ENCODE data around the gene MGAT1.

The MGAT1 gene

GRCh38 chr5:180815293-180815917 is 12.8 kb upstream of the MGAT1 start:
- peak overlapping the region; percentile 94 for H3K27ac ChIP-seq (ENCODE audit: low read depth, low read length)
- peaks cover 19 to 75% (median 53%) of the 10 kb centered on the region in 5 donors for H3K4me1 ChIP-seq (ENCODE audit: control insufficient read depth in 5 of 5, insufficient read depth in 5 of 5, low read length in 5 of 5)
- H3K4me3 ChIP-seq (ENCODE audit: low read depth in 1 of 5, low read length in 5 of 5) = peak overlapping the region; percentile 59 to 88 (median 75)
- H3K27me3 ChIP-seq (ENCODE audit: control insufficient read depth in 5 of 5, insufficient read depth in 4 of 5, low read length in 5 of 5) = no peaks in the 10 kb centered on the region
- peak overlapping the region; percentile 44 to 73 (median 64) for H3K9ac ChIP-seq (ENCODE audit: low read length in 5 of 5)
- H3K9me3 ChIP-seq (ENCODE audit: control insufficient read depth in 5 of 5, low read length in 5 of 5) = no peaks in the 10 kb centered on the region
- H3K36me3 ChIP-seq (ENCODE audit: control insufficient read depth in 5 of 5, insufficient read depth in 5 of 5, low read length in 5 of 5) = no peaks in the 10 kb centered on the region

DNA sequence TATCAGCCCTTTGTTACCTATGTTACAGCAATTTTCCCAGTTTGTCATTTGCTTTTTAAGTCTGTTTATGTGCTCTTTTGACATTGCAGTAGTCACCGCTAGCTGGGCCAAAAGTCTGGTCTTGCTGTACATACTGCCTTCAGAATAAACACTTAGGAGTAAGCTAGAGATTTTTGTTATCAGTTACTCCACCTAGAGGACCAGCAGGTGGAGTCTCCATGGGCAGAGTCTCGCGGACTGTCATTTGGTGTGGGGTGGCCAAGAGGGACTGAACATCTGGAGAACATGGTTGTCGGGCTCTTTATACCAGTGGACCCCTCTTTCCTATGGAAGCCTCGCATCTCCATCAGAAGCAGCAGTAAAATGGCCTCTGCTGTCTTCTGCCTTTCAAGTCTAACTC is 10.8 kb upstream of the MGAT1 start:
- Histone ChIP-seq H3K4me3 (ENCODE audit: low read depth in 1 of 5, low read length in 5 of 5) (peak overlapping the region; percentile 58 to 88 (median 75)), H3K4me1 (ENCODE audit: control insufficient read depth in 5 of 5, insufficient read depth in 5 of 5, low read length in 5 of 5) (peaks cover 13 to 76% (median 54%) of the 10 kb centered on the region in 5 donors)

GRCh38 chr5:180811623-180812124 is 9.1 kb upstream of the MGAT1 start:
- Histone ChIP-seq H3K27me3 (ENCODE audit: control insufficient read depth in 5 of 5, insufficient read depth in 4 of 5, low read length in 5 of 5) (no peaks in the 10 kb centered on the region), H3K4me1 (ENCODE audit: control insufficient read depth in 5 of 5, insufficient read depth in 5 of 5, low read length in 5 of 5) (peaks cover 11 to 76% (median 54%) of the 10 kb centered on the region in 5 donors), H3K9ac (ENCODE audit: low read length in 5 of 5) (peak overlapping the region; percentile 66 to 94 (median 87)), H3K4me3 (ENCODE audit: low read depth in 1 of 5, low read length in 5 of 5) (peak overlapping the region; percentile 75 to 88 (median 83)), H3K27ac (ENCODE audit: low read depth, low read length) (peak overlapping the region; percentile 98), H3K36me3 (ENCODE audit: control insufficient read depth in 5 of 5, insufficient read depth in 5 of 5, low read length in 5 of 5) (peaks cover 0 to 19% (median 4%) of the 10 kb centered on the region in 5 donors), H3K9me3 (ENCODE audit: control insufficient read depth in 5 of 5, low read length in 5 of 5) (no peaks in the 10 kb centered on the region)

More for the DNA sequence above, 10.8 kb upstream of the MGAT1 start:
- H3K9ac ChIP-seq (ENCODE audit: low read length in 5 of 5) = peak overlapping the region; percentile 32 to 77 (median 67)
- H3K36me3 ChIP-seq (ENCODE audit: control insufficient read depth in 5 of 5, insufficient read depth in 5 of 5, low read length in 5 of 5) = peaks cover 0 to 1% (median 0%) of the 10 kb centered on the region in 5 donors
- no peaks in the 10 kb centered on the region for H3K27me3 ChIP-seq (ENCODE audit: control insufficient read depth in 5 of 5, insufficient read depth in 4 of 5, low read length in 5 of 5)
- peak overlapping the region; percentile 94 for H3K27ac ChIP-seq (ENCODE audit: low read depth, low read length)
- no peaks in the 10 kb centered on the region for H3K9me3 ChIP-seq (ENCODE audit: control insufficient read depth in 5 of 5, low read length in 5 of 5)

DNA sequence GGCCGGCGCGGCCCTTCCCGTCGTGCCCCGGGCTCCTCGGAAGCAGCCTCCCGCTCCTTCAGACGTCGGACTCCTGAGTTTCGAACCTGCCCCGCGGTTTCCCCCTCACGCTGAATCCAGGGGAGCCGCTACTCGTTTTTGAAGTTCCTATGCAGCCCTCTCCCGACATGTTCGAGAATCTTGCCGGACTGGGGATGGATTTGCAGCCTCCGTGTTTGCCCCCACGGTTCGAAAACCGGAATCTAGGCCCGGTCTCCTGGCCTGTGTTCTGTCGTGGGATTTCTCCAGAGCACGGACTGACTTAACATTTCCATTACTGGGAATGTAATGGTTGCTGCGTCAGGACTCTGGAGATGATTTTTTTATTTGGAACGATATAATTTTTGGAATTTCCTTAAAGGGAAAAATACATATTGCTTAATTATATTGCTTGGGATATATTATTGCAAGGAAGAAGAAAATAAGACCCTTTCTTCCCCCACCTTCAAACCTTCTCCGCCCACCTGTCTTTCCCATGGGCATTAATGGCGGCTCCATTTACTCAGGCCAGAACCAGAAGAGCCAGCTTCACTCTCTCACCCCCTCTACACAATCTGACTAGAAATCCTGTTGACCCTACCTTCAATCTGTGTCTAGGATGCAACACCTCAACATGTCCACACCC is 8.5 kb upstream of the MGAT1 start:
- no peaks in the 10 kb centered on the region for H3K27me3 ChIP-seq (ENCODE audit: control insufficient read depth in 5 of 5, insufficient read depth in 4 of 5, low read length in 5 of 5)
- H3K4me3 ChIP-seq (ENCODE audit: low read depth in 1 of 5, low read length in 5 of 5) = peak overlapping the region; percentile 75 to 88 (median 83)
- H3K4me1 ChIP-seq (ENCODE audit: control insufficient read depth in 5 of 5, insufficient read depth in 5 of 5, low read length in 5 of 5) = peaks cover 16 to 76% (median 55%) of the 10 kb centered on the region in 5 donors
- H3K9me3 ChIP-seq (ENCODE audit: control insufficient read depth in 5 of 5, low read length in 5 of 5) = no peaks in the 10 kb centered on the region
- H3K36me3 ChIP-seq (ENCODE audit: control insufficient read depth in 5 of 5, insufficient read depth in 5 of 5, low read length in 5 of 5) = peaks cover 0 to 24% (median 5%) of the 10 kb centered on the region in 5 donors
- H3K27ac ChIP-seq (ENCODE audit: low read depth, low read length) = peak overlapping the region; percentile 98
- H3K9ac ChIP-seq (ENCODE audit: low read length in 5 of 5) = peak overlapping the region; percentile 66 to 94 (median 87)

DNA sequence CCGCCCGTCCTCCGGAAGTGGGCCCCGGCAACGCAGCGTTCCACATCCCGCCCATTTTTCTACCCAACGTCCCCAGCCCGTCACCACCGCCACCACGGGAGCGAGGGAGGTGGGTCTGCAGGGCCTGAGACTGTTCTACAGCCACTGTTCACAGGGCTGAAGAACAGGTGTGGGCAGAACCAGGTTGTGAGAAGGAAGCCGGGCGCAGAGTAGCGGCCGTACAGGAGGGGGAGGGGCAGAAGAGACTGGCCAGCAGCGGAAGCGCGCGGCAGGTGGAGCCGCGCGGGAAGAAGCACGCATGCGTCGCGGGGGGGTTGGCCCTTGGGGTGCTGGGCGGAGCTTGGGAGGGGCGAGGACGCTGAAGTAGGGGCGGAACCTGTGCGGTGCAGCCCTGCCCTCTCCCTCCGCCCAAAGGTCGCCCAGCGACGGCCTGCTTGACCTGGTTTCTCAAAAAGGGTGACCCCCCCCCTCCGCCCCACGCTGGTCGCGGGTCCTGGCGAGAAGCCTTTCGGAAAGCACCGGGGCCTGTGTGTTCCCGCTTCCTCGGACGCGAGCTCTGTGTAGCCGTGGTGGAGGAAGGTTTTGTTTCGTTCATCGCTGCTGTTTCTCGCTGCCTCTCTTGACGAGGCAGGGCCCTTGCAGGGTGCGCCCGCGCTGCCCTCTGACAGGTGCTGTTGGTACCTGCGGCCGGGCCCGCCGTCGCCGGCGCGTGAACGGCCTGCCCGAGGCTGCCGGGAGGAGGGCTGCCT is 7.8 kb upstream of the MGAT1 start:
- H3K27me3 ChIP-seq (ENCODE audit: control insufficient read depth in 5 of 5, insufficient read depth in 4 of 5, low read length in 5 of 5) = no peaks in the 10 kb centered on the region
- no peaks in the 10 kb centered on the region for H3K9me3 ChIP-seq (ENCODE audit: control insufficient read depth in 5 of 5, low read length in 5 of 5)
- peak overlapping the region in 4 of 5 donors; percentile 84 to 94 (median 90) for H3K9ac ChIP-seq (ENCODE audit: low read length in 5 of 5)
- peak overlapping the region; percentile 64 to 88 (median 81) for H3K4me3 ChIP-seq (ENCODE audit: low read depth in 1 of 5, low read length in 5 of 5)
- peaks cover 0 to 24% (median 5%) of the 10 kb centered on the region in 5 donors for H3K36me3 ChIP-seq (ENCODE audit: control insufficient read depth in 5 of 5, insufficient read depth in 5 of 5, low read length in 5 of 5)
- H3K27ac ChIP-seq (ENCODE audit: low read depth, low read length) = peak overlapping the region; percentile 98
- peaks cover 15 to 78% (median 57%) of the 10 kb centered on the region in 5 donors for H3K4me1 ChIP-seq (ENCODE audit: control insufficient read depth in 5 of 5, insufficient read depth in 5 of 5, low read length in 5 of 5)

DNA sequence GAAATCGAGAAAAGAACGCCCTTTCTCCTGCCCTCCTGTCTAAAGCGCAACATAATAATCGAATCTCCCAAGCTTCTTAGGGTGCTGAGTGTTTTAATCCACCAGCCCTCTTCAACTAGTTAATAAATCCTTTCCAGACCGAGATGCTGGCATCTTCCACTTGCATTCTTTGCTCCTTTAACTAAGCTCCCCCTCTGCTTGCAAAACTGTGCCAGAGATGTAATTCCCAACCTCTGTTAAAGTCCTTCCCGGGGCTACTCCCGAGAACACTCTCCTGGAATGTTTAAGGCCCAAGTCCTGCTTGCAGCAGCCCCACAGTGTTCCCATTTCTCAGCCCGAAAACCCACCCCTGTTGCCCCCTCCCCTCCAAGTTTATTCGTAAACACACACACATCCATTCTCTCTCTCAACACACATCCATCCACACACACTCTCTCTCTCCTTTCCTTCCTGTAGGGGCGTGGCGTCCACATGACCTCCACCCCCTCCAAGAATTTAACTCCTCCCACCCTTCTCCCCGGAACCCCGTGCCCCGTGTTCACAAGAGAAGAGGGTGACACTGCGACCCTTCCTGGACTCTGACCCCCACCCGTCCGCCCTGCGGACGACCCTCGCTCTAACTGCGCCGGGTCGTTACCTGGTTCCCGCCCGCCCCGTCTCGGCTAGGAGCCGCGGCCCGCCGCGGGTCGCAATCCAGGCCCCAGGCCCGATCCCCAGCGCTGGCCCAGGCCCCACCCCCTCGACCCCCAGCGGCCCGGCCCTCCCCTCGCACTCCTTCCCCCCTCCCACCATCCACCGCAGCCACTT is 7.0 kb upstream of the MGAT1 start:
- H3K27ac ChIP-seq (ENCODE audit: low read depth, low read length) = peak overlapping the region; percentile 98
- H3K27me3 ChIP-seq (ENCODE audit: control insufficient read depth in 5 of 5, insufficient read depth in 4 of 5, low read length in 5 of 5) = no peaks in the 10 kb centered on the region
- H3K36me3 ChIP-seq (ENCODE audit: control insufficient read depth in 5 of 5, insufficient read depth in 5 of 5, low read length in 5 of 5) = peaks cover 0 to 27% (median 5%) of the 10 kb centered on the region in 5 donors
- no peaks in the 10 kb centered on the region for H3K9me3 ChIP-seq (ENCODE audit: control insufficient read depth in 5 of 5, low read length in 5 of 5)
- H3K4me3 ChIP-seq (ENCODE audit: low read depth in 1 of 5, low read length in 5 of 5) = peak overlapping the region; percentile 71 to 88 (median 81)
- peak overlapping the region; percentile 31 to 94 (median 74) for H3K9ac ChIP-seq (ENCODE audit: low read length in 5 of 5)
- peaks cover 13 to 79% (median 58%) of the 10 kb centered on the region in 5 donors for H3K4me1 ChIP-seq (ENCODE audit: control insufficient read depth in 5 of 5, insufficient read depth in 5 of 5, low read length in 5 of 5)

DNA sequence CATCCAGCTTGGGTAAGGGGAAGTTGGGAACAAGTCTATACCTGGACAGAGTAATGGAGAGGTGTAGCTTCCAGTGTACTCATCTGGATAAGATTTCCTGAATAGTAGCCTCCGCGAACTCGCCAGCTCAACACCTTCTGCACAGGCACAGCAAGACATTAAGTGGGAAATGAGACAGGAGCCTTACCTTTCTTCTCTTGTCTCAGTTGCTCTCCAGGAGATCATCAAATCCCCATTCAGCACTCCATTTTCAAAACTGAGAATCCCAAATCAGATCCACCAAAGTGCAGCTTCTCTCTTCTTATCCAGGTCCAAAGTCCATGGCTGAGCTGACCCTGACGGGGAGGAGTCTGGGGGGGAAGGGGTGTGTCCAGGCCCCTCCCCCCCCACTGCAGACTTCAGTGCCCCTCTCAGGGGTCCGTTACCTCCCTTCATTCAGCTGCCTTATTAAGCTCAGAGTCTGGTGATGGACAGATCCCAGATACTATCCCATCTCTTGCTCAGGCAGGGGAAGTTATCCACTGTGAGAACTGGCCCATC is 5.9 kb upstream of the MGAT1 start:
- no peaks in the 10 kb centered on the region for H3K9me3 ChIP-seq (ENCODE audit: control insufficient read depth in 5 of 5, low read length in 5 of 5)
- peak overlapping the region; percentile 3 to 88 (median 75) for H3K4me3 ChIP-seq (ENCODE audit: low read depth in 1 of 5, low read length in 5 of 5)
- no peaks in the 10 kb centered on the region for H3K27me3 ChIP-seq (ENCODE audit: control insufficient read depth in 5 of 5, insufficient read depth in 4 of 5, low read length in 5 of 5)

DNA sequence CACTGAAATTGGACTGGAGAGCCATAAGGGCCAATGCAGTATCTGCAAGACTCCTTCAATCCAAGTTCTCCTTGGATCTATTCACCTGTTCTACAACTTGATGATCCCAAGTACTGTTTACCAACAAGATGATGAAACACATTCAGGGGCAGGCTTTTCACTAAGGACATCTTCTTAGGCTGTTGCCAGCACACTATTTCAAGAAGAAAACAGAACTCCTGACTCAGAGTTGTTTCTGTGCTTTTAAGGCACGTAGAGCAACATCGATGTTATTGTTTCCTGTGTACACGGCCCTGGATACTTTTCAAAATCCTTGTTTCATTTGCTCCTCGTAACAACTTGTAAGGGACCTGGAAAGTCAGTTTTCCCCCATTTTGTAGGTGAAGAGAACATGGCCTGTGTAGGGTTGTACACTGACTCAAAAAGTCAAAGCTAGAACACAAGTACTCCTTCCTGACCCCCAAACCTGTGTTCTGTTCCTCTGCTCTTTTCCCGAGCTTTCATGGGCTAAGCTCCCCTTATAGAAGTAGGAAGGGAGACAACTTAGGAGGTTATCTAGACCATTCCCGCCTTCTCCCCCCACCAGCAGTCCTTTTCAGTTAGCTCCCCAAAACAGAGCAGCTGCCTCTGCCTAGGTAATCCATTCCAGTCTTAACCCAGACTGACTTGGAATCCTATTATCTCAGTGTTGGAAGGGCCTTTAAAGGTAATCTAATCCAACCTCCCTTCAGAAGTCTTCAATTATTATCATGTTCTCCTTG is 5.2 kb upstream of the MGAT1 start:
- Histone ChIP-seq H3K9ac (ENCODE audit: low read length in 5 of 5) (peak overlapping the region in 3 of 5 donors; percentile 2 to 39 (median 33)), H3K27ac (ENCODE audit: low read depth, low read length) (peak overlapping the region; percentile 42), H3K4me3 (ENCODE audit: low read depth in 1 of 5, low read length in 5 of 5) (peak overlapping the region in 3 of 5 donors; percentile 1 to 75 (median 3)), H3K9me3 (ENCODE audit: control insufficient read depth in 5 of 5, low read length in 5 of 5) (no peaks in the 10 kb centered on the region), H3K27me3 (ENCODE audit: control insufficient read depth in 5 of 5, insufficient read depth in 4 of 5, low read length in 5 of 5) (no peaks in the 10 kb centered on the region), H3K4me1 (ENCODE audit: control insufficient read depth in 5 of 5, insufficient read depth in 5 of 5, low read length in 5 of 5) (peaks cover 13 to 87% (median 76%) of the 10 kb centered on the region in 5 donors), H3K36me3 (ENCODE audit: control insufficient read depth in 5 of 5, insufficient read depth in 5 of 5, low read length in 5 of 5) (peaks cover 0 to 32% (median 5%) of the 10 kb centered on the region in 5 donors)

More for the DNA sequence above, 5.9 kb upstream of the MGAT1 start:
- H3K4me1 ChIP-seq (ENCODE audit: control insufficient read depth in 5 of 5, insufficient read depth in 5 of 5, low read length in 5 of 5) = peaks cover 13 to 84% (median 69%) of the 10 kb centered on the region in 5 donors
- peak overlapping the region in 4 of 5 donors; percentile 2 to 94 (median 32) for H3K9ac ChIP-seq (ENCODE audit: low read length in 5 of 5)
- peaks cover 0 to 32% (median 5%) of the 10 kb centered on the region in 5 donors for H3K36me3 ChIP-seq (ENCODE audit: control insufficient read depth in 5 of 5, insufficient read depth in 5 of 5, low read length in 5 of 5)
- peak overlapping the region; percentile 42 for H3K27ac ChIP-seq (ENCODE audit: low read depth, low read length)
